AML-193 (cell line): ENCODE data around the gene CATSPER4.

Experiments
- DNase-seq, 2 experiments: peaks; one replicate each; lab custom pipeline; 2025; lab: John Stamatoyannopoulos, UW

Gene CATSPER4

GRCh38 chr1:26190373-26190987 is at the start of gene CATSPER4:
TSS of gene CATSPER4 (plus strand) at chr1:26190602. CDS start at chr1:26190628, 26 bp downstream.
- DNase-seq: no peak

DNA sequence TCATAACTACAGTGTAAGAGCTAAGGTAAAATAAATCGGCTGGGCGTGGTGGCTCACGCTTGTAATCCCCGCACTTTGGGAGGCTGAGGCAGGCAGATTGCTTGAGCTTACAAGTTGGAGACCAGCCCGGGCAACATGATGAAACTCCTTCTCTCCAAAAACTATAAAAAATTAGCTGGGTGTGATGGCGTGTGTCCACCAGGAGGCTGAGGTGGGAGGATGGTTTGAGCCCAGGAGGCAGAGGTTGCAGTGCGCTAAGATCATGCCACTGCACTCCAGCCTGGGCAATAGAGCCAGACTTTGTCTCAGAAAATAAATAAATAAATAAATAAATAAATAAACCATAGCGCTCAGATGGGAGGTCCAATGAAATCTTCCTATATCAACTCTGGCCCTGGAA is 48.2 kb upstream of the CATSPER4 start:
- DNase-seq: no peak

DNA sequence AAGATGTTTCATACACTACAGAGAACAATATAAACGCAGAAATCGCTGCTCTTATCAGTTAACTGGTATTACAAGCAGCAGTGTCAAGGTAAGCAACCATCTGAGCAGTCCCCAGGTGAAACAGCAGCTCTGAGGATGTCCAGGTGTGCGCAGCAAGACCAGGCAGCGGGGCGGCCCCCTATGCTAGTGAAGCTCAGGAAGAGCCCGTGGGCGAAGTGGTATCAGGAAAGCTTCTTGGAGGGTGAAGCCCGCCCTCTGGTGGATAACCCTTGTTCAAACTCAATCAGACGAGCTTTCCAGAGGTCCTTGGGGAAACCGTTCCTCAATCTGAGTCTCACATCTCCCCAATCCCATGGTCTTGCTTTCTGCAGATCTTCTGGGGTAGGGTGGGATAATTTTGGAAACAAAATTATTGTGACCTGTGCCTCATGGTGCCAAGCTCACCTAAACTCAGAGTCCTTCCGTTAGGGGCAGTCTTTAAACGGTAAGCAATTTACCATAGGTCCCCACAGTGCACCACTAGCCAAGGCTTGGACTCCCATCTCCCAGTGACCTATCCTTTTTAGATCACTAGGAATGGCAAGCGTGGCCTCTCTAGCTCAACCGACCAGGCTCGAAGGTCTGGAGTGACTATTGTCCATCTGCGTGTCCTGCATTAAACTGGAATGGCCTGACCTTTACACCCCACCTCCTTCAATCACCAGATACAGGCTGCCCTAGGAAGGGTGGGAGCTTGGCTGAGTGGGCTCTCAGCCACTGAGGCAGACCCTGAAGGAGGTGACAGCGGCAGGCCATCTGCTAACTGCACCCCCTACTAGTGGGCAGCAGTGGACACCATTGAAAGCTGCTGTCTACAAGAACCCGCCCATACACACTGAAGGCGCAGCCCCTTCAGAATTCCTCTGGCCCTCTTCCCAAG is 45.1 kb upstream of the CATSPER4 start:
- DNase-seq: peak; percentile 62 to 67

DNA sequence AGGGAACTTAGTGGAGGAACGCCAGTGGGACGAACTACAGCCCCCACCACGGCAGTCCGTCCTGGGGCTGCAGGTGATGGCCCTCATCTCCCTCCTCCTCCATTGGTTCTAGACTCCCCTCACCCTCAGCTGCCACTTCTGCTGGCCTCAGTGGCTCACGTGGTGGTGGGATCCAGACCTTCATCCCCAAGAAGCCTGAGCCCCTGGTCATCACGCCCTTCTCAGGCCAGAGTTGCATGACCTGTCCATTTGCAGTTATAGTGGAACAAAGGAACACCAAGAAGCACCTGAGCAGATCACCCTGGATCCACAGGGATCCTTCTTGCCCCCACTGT is 44.5 kb upstream of the CATSPER4 start:
- no peak for DNase-seq

- DNase-seq: no peak
These were observed 41.5 kb upstream of the CATSPER4 start for GRCh38 chr1:26148887-26149286.

DNA sequence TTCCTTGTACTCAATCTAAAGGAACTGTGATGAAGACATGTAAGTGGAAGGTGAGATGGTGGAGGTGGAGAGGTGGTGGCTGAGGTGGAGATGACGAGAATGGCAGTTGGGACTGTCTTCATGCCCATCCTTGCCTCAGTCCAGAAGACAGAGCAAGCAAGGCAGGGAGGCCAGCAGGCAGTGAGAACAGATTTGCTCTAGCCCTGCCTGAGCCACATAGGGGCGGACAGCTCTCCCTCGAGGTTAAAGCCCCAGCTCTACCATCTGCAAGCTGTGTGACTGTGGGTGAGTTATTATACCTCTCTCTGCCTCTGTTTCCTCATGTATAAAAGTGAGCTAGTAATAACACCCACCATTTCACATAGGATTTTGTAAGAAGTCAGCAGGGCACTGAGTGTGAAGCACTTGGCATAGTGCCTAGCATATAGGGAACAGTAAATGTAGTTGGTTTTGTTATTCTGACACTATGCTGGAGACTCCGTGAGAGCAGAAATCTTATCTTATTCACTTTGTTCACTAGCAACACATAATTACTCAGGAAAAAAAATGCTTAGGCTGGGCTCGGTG is 36.4 kb upstream of the CATSPER4 start:
- DNase-seq: no peak

- no peak for DNase-seq
These were observed 35.7 kb upstream of the CATSPER4 start for GRCh38 chr1:26154750-26155149.

DNA sequence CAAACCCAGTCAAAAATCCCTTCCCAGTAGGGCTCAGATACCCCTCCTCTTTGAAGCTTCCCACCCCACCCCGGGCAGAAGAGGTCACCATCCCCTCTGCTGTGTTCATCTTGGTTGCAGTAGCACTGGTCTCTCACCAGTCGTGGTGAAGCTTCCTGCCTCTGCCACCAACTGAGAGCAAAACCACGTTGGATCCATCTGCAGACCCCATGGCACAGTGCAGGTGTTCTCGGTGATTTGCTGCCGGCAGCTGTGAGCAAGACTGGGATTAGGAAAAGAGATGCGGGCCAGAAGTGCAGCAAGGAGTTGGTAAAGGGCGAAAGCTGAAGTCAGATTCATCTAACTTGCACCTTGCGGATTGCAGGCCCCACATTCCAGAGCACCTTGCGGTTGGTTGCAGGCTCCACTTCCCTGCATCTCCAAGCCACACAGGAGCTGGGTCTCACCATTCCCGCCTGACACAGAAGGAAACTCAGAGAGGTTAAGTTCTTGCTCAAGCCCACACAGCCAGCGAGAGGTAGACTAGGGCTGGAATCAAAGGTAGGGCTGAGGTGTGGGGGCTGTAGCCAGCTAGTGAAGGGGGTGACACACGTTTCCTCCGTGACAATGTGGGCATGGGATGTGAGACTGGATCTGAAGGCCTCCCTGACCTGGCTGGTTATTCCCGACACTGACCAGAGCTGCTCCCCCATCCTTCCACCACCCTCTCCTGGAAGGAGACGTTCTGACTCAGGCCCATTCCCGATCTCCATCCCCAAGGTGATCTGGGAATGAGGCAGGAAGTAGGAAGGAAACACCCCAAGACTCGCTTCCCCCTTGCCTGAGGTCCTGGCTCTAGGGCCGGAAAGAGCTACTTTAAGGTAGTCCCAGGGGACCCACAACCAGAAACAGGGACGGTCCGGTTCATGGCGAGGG is 34.8 kb upstream of the CATSPER4 start:
- no peak for DNase-seq

DNA sequence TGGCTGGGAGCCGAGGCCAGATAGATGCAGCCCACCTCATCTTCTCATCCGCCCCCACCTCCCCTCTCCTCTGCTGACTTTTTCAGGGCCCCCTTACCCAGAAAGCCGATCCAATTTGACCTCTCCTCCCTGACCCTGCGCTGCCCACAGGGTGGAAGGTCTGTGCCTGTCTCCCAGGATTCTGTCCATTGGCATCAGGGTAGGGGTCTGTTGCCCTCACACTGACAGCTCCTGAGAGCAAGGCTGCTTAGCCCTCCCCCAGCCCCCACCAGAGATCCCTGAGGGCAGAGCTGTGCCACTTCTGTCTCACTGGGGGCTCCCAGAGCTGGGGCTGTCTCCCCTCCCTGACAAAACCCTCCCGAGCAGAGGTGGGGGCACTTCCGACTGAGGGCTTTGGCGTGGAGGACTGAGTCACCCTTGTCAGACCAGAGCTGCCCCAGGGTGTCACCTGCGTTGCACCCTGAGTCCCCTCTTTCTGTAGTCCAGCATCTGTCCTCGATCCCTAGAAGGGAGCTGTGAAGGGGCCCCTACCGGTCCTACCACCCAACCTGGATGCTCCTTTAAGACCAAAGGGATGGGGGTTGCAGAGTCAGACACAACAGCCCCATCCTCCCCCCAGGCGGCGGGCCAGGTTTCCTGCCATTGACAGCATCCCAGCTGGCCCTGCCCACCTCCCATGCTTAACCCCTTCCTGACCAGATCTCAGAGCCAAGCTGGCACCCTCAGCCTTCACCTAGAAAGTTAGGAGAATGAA is 33.9 kb upstream of the CATSPER4 start:
- no peak for DNase-seq

DNA sequence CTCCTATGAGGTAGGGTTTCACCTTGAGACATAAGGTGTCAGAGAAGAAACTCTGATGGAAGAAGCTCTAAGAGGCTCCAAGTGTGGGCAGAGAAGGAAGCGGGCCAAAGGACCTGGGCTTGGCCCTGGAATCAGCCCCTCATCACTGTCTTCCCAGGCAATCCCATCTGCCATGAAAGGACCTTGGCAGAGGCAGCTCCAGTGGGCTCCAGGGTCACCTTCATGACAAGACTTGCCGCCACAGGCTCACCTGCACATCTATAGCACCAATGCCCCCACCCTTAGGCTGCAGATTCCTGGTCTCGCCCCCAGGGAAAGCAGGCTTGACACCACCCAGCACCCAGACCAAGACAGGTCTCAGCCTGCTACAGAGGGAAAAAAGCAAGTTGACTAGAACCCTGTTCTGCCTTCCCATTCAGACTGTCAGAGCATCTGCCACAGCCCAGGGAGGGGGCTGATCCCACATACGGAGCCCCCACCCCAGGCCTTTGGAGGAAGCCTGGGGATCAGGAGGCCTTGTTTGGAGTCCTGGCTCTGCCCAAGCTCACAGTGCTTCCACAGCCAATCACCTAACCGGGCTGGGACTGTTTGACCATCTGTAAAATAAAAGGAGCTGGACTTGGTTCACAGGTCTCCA is 32.0 kb upstream of the CATSPER4 start:
- no peak for DNase-seq

GRCh38 chr1:26158908-26159742 is 31.3 kb upstream of the CATSPER4 start, which contains the start of gene FAM110D:
TSS of gene FAM110D (plus strand) at chr1:26159079. CDS start at chr1:26161292, 2,213 bp downstream.
- no peak for DNase-seq

- no peak for DNase-seq
These were observed 30.7 kb upstream of the CATSPER4 start for GRCh38 chr1:26159743-26160039.

GRCh38 chr1:26160527-26161414 is 29.6 kb upstream of the CATSPER4 start:
- DNase-seq: no peak

GRCh38 chr1:26161415-26162219 is 28.8 kb upstream of the CATSPER4 start:
- peak; percentile 25 to 33 for DNase-seq

GRCh38 chr1:26162220-26162709 is 28.1 kb upstream of the CATSPER4 start:
- DNase-seq: no peak

- DNase-seq: no peak
These were observed 26.7 kb upstream of the CATSPER4 start for GRCh38 chr1:26163684-26164035.

- DNase-seq: peak in 1 of 2 experiments; percentile 25
These were observed 26.2 kb upstream of the CATSPER4 start for GRCh38 chr1:26164036-26164860.
